ENCODE results near the gene RIMBP2. TPM values are rescaled to one million over a fixed set of nuclear protein-coding genes. Genes with fewer than 3 reads are reported as not detected.

RIMBP2 gene
- polyA plus RNA-seq, 1 donor (not counting 4 experiments of a cell fraction or from before 2014, with no cell fraction given) = 0.16 TPM

DNA sequence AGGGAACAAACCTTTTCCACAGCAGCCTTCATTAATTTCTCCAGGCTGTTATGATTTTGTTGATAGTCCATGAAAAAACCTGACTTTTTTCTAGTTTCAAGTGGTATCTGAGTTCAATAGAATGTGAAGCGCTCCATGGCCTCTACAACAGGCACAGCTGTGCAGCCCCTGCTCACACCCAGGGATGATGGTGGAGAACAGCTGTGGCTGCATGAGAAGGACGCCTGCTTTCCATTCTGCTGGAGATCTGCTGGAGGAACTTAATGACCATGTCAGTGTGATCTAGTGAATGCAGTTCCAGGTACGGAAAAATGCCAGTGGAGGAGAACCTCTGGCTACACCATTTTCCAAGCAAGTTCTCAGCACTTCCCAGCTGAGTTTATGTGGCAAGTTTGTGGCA, 297.8 kb downstream of the RIMBP2 start:
- no peaks in the 10 kb centered on the region for H3K36me3 ChIP-seq (ENCODE audit: control insufficient read depth in 2 of 2, extremely low read depth in 1 of 2, insufficient read depth in 2 of 2, low read length in 2 of 2)
- no peaks in the 10 kb centered on the region for H3K9me3 ChIP-seq (ENCODE audit: control insufficient read depth, low read depth, low read length)
- TF ChIP-seq, protein P1, sequence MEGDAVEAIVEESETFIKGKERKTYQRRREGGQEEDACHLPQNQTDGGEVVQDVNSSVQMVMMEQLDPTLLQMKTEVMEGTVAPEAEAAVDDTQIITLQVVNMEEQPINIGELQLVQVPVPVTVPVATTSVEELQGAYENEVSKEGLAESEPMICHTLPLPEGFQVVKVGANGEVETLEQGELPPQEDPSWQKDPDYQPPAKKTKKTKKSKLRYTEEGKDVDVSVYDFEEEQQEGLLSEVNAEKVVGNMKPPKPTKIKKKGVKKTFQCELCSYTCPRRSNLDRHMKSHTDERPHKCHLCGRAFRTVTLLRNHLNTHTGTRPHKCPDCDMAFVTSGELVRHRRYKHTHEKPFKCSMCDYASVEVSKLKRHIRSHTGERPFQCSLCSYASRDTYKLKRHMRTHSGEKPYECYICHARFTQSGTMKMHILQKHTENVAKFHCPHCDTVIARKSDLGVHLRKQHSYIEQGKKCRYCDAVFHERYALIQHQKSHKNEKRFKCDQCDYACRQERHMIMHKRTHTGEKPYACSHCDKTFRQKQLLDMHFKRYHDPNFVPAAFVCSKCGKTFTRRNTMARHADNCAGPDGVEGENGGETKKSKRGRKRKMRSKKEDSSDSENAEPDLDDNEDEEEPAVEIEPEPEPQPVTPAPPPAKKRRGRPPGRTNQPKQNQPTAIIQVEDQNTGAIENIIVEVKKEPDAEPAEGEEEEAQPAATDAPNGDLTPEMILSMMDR (optimal IDR thresholded peaks at IDR 0.05 in 1 of 3, IDR thresholded peaks at IDR 0.05 in 1 of 3, conservative IDR thresholded peaks at IDR 0.05 in 1 of 3; ENCODE audit: extremely low read depth in 1 of 3, insufficient read depth in 2 of 3, low read length in 3 of 3) = no peak
- TF ChIP-seq EZH2 (IDR thresholded peaks at IDR 0.05; ENCODE audit: low read length) = no peak
- no peaks in the 10 kb centered on the region for H3K79me2 ChIP-seq (ENCODE audit: control insufficient read depth, insufficient read depth, low read length)
- H4K20me1 ChIP-seq (ENCODE audit: control insufficient read depth, extremely low read depth, insufficient read depth, low read length) = no peaks in the 10 kb centered on the region
- no peak overlapping the region for H3K9ac ChIP-seq (ENCODE audit: control insufficient read depth, extremely low read depth, insufficient read depth, low read length)
- H2AFZ ChIP-seq (ENCODE audit: control insufficient read depth, low read length) = no peak overlapping the region
- dilution Hi-C loops (cut with MboI; ENCODE audit: extremely low pct_ligation_motif_present, low sequenced_read_pairs) = no loop called here
- FAIRE-seq (no peak), DNase-seq (ENCODE audit: low read depth, low spot score) (no peak)
- no peak overlapping the region for H3K4me3 ChIP-seq (ENCODE audit: control insufficient read depth in 2 of 3, extremely low read depth in 1 of 3, insufficient read depth in 2 of 3, low read depth in 1 of 3, low read length in 3 of 3)
- no peaks in the 10 kb centered on the region for H3K27me3 ChIP-seq (ENCODE audit: control insufficient read depth, extremely low read depth, insufficient read depth, low read length)
- no peak overlapping the region for H3K4me2 ChIP-seq (ENCODE audit: control insufficient read depth, extremely low read depth, insufficient read depth, low read depth, low read length)
- H3K27ac ChIP-seq (ENCODE audit: control insufficient read depth, insufficient read depth, low read length) = no peak overlapping the region
- no peaks in the 10 kb centered on the region for H3K9me1 ChIP-seq (ENCODE audit: control insufficient read depth, extremely low read depth, insufficient read depth, low read length)
- no peaks in the 10 kb centered on the region for H3K4me1 ChIP-seq (ENCODE audit: control insufficient read depth, extremely low read depth, insufficient read depth, low read length)

DNA sequence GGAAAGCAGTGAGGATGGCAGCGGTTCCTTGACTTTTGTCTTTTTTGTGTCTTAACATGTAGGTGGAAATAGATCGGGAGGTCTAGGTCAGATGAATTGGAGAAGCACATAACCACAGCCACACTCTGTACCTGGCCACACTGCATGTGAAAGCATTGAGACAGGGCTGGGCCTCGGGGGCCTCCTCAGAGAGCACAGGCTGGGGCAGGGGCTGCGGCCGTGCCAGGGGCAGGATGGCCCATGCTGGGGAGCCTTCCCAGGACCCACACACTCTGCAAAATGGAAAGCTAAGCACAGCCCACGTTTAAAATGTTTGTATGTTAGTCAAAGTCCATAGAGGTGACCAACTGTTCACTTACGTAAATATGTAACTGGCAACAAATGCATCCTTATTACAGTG, 301.7 kb downstream of the RIMBP2 start:
- DNase-seq (ENCODE audit: low read depth, low spot score) (no peak), FAIRE-seq (no peak)
- Histone ChIP-seq H3K27ac (ENCODE audit: control insufficient read depth, insufficient read depth, low read length) (no peak overlapping the region), H3K79me2 (ENCODE audit: control insufficient read depth, insufficient read depth, low read length) (no peaks in the 10 kb centered on the region), H3K36me3 (ENCODE audit: control insufficient read depth in 2 of 2, extremely low read depth in 1 of 2, insufficient read depth in 2 of 2, low read length in 2 of 2) (no peaks in the 10 kb centered on the region), H3K4me3 (ENCODE audit: control insufficient read depth in 2 of 3, extremely low read depth in 1 of 3, insufficient read depth in 2 of 3, low read depth in 1 of 3, low read length in 3 of 3) (no peak overlapping the region), H4K20me1 (ENCODE audit: control insufficient read depth, extremely low read depth, insufficient read depth, low read length) (no peaks in the 10 kb centered on the region), H3K9me1 (ENCODE audit: control insufficient read depth, extremely low read depth, insufficient read depth, low read length) (no peaks in the 10 kb centered on the region), H2AFZ (ENCODE audit: control insufficient read depth, low read length) (no peak overlapping the region), H3K4me2 (ENCODE audit: control insufficient read depth, extremely low read depth, insufficient read depth, low read depth, low read length) (no peak overlapping the region), H3K9me3 (ENCODE audit: control insufficient read depth, low read depth, low read length) (no peaks in the 10 kb centered on the region), H3K9ac (ENCODE audit: control insufficient read depth, extremely low read depth, insufficient read depth, low read length) (no peak overlapping the region), H3K4me1 (ENCODE audit: control insufficient read depth, extremely low read depth, insufficient read depth, low read length) (no peaks in the 10 kb centered on the region), H3K27me3 (ENCODE audit: control insufficient read depth, extremely low read depth, insufficient read depth, low read length) (no peaks in the 10 kb centered on the region)
- TF ChIP-seq EZH2 (IDR thresholded peaks at IDR 0.05; ENCODE audit: low read length) = no peak
- TF ChIP-seq, protein P1 (optimal IDR thresholded peaks at IDR 0.05 in 1 of 3, IDR thresholded peaks at IDR 0.05 in 1 of 3, conservative IDR thresholded peaks at IDR 0.05 in 1 of 3; ENCODE audit: extremely low read depth in 1 of 3, insufficient read depth in 2 of 3, low read length in 3 of 3) = no peak
- dilution Hi-C loops (cut with MboI; ENCODE audit: extremely low pct_ligation_motif_present, low sequenced_read_pairs) = no loop called here
